Activated CD4-positive, alpha-beta T cell treated with anti-CD3 and anti-CD28 coated beads for 36 hours (primary cell): Measurements from ENCODE around the gene TMEM256. TPM values are rescaled to one million over a fixed set of nuclear protein-coding genes. Genes with fewer than 3 reads are reported as not detected.

Source experiments
- total RNA-seq, 2 experiments: library from RNA; stranded (reverse); gene quantifications; one replicate each; pipeline ENCODE4 v1.2.3, GENCODE V29; 2021

Gene TMEM256
- total RNA-seq, 2 experiments from 2014 or later = 55.8 to 58.1 TPM

Other genes starting within 250 kb of the TMEM256 start
- gene ASGR1, start 224.7 kb downstream of the TMEM256 start, total RNA-seq = 1 to 10 TPM; 1.1 to 2.2 TPM
- gene DLG4, start 184.3 kb downstream of the TMEM256 start, total RNA-seq = 10 to 100 TPM; 11.7 to 15.4 TPM
- gene ACADVL, start 184.2 kb downstream of the TMEM256 start, total RNA-seq = 100 to 1,000 TPM; 263 to 345 TPM
- 10 to 100 TPM; 49.1 to 53.3 TPM for gene DVL2, start 169.6 kb downstream of the TMEM256 start, total RNA-seq
- 10 to 100 TPM; 23.6 to 35.2 TPM for gene PHF23, start 164.6 kb downstream of the TMEM256 start, total RNA-seq
- 100 to 1,000 TPM; 123 to 162 TPM for gene GABARAP, start 161.6 kb downstream of the TMEM256 start, total RNA-seq
- 100 to 1,000 TPM; 158 to 203 TPM for gene CTDNEP1, start 152.4 kb downstream of the TMEM256 start, total RNA-seq
- gene ELP5, start 151.9 kb downstream of the TMEM256 start, total RNA-seq = 10 to 100 TPM; 58.1 to 62.3 TPM
- under 1 TPM; 0.53 to 0.72 TPM for gene CLDN7, start 141.6 kb downstream of the TMEM256 start, total RNA-seq
- gene SLC2A4, start 122.4 kb downstream of the TMEM256 start, total RNA-seq = under 1 TPM; 0.16 to 0.25 TPM
- gene YBX2, start 109.5 kb downstream of the TMEM256 start, total RNA-seq = under 1 TPM; 0.34 to 0.67 TPM
- gene EIF5A, start 96.5 kb downstream of the TMEM256 start, total RNA-seq = 100 to 1,000 TPM; 780 to 934 TPM
- 10 to 100 TPM; 31.3 to 56.1 TPM for gene GPS2, start 88.7 kb downstream of the TMEM256 start, total RNA-seq
- 10 to 100 TPM; 22.5 to 29.1 TPM for gene NEURL4, start 74.8 kb downstream of the TMEM256 start, total RNA-seq
- gene ACAP1, start 67.6 kb downstream of the TMEM256 start, total RNA-seq = 100 to 1,000 TPM; 343 to 375 TPM
- gene KCTD11, start 51.9 kb downstream of the TMEM256 start, total RNA-seq = 1 to 10 TPM; 5.0 to 6.1 TPM
- under 1 TPM in 1 of 2 experiments, not detected in 1; 0.16 TPM for gene TMEM95, start 48.9 kb downstream of the TMEM256 start, total RNA-seq
- 1 to 10 TPM; 4.8 to 6.9 TPM for gene TNK1, start 23.0 kb downstream of the TMEM256 start, total RNA-seq
- gene PLSCR3, start 9.6 kb downstream of the TMEM256 start, total RNA-seq = 10 to 100 TPM; 69.3 to 78.9 TPM
- gene NLGN2, start 3.7 kb upstream of the TMEM256 start, total RNA-seq = 1 to 10 TPM; 7.0 to 7.1 TPM
- gene SPEM1, start 16.2 kb upstream of the TMEM256 start, total RNA-seq = not detected
- gene SPEM2, start 21.5 kb upstream of the TMEM256 start, total RNA-seq = not detected
- not detected for gene SPEM3, start 24.8 kb upstream of the TMEM256 start, total RNA-seq
- gene TMEM102, start 31.3 kb upstream of the TMEM256 start, total RNA-seq = 10 to 100 TPM in 1 of 2 experiments, 1 to 10 TPM in 1; 8.7 to 10.7 TPM
- 10 to 100 TPM in 1 of 2 experiments, 1 to 10 TPM in 1; 6.9 to 10.6 TPM for gene FGF11, start 35.4 kb upstream of the TMEM256 start, total RNA-seq
- 1 to 10 TPM; 7.8 to 8.7 TPM for gene CHRNB1, start 41.0 kb upstream of the TMEM256 start, total RNA-seq
- gene ZBTB4, start 75.5 kb upstream of the TMEM256 start, total RNA-seq = 10 to 100 TPM; 17.5 to 20.9 TPM
- not detected for gene SLC35G6, start 77.3 kb upstream of the TMEM256 start, total RNA-seq
- 100 to 1,000 TPM; 193 to 203 TPM for gene POLR2A, start 80.3 kb upstream of the TMEM256 start, total RNA-seq
- gene TNFSF12, start 145.0 kb upstream of the TMEM256 start, total RNA-seq = 10 to 100 TPM; 10.9 to 13.7 TPM
- gene TNFSF13, start 154.7 kb upstream of the TMEM256 start, total RNA-seq = 1 to 10 TPM; 1.8 to 2.5 TPM
- gene SENP3, start 157.8 kb upstream of the TMEM256 start, total RNA-seq = 10 to 100 TPM; 59.0 to 78.9 TPM
- 10 to 100 TPM in 1 of 2 experiments, 1 to 10 TPM in 1; 9.2 to 13.7 TPM for gene CD68, start 175.5 kb upstream of the TMEM256 start, total RNA-seq
- gene MPDU1, start 179.8 kb upstream of the TMEM256 start, total RNA-seq = 10 to 100 TPM; 51.7 to 77.0 TPM
- gene SOX15, start 186.0 kb upstream of the TMEM256 start, total RNA-seq = under 1 TPM in 1 of 2 experiments, not detected in 1; 0.16 TPM
- 10 to 100 TPM; 35.6 to 50.2 TPM for gene FXR2, start 210.8 kb upstream of the TMEM256 start, total RNA-seq
- gene SAT2, start 223.7 kb upstream of the TMEM256 start, total RNA-seq = 10 to 100 TPM; 15.9 to 22.2 TPM
- gene SHBG, start 226.0 kb upstream of the TMEM256 start, total RNA-seq = under 1 TPM; 0.25 to 0.30 TPM
- under 1 TPM; 0.32 to 0.33 TPM for gene ATP1B2, start 246.8 kb upstream of the TMEM256 start, total RNA-seq